Colonic mucosa (tissue), 4 donors: ENCODE results near the gene SPDYE4. TPM values are rescaled to one million over a fixed set of nuclear protein-coding genes. Genes with fewer than 3 reads are reported as not detected.

ENCODE experiments used
- DNase-seq: peaks from one replicate; pipeline ENCODE4 v3.0.0-alpha.2; 2020
- H3K27ac ChIP-seq: fragments of 200-600 bp; one replicate; pipeline ENCODE4 v1.8.0; 2021
- H3K27me3 ChIP-seq: fragments of 200-600 bp; one replicate; pipeline ENCODE4 v1.8.0; 2021
- H3K36me3 ChIP-seq: fragments of 200-600 bp; one replicate; pipeline ENCODE4 v1.8.0; 2021
- H3K4me1 ChIP-seq: fragments of 200-600 bp; one replicate; pipeline ENCODE4 v1.8.0; 2021; ENCODE audit warnings: mild to moderate bottlenecking
- H3K4me3 ChIP-seq: fragments of 200-600 bp; one replicate; pipeline ENCODE4 v1.8.0; 2021
- H3K9ac ChIP-seq, 2 donors: one replicate each; pipeline ENCODE4 v1.7.0; 2013; ENCODE audit warnings: control low read depth in 2 of 2, low read depth in 2 of 2, low read length in 2 of 2
- H3K9me3 ChIP-seq: fragments of 200-600 bp; one replicate; pipeline ENCODE4 v1.8.0; 2021
- intact Hi-C: fragments of 100-400 bp; cut with DNase I; formaldehyde crosslinking; loops from one replicate; pipeline ENCODE4 v1.14.1; 2022
- total RNA-seq, 2 donors: library from RNA; stranded (reverse); fragmentation: NEBNext Ultra II Directional in 1 of 2; extraction: Animal tissue kit (Norgen Biotek cat#: 25700) in 1 of 2; gene quantifications; one replicate each; pipeline ENCODE4 v1.2.1, GENCODE V29; 2021
- TF ChIP-seq, protein P1 (sequence below): fragments of 200-600 bp; IDR thresholded peaks from one replicate; pipeline ENCODE4 v1.8.0; 2022; ENCODE audit warnings: antibody characterized with exemption, mild to moderate bottlenecking
- donor health status: healthy.
- donor health status: DM: no; HTN: no; CAD: no.
- donor health status: DM: no; HTN: no; CAD: no.

SPDYE4 gene
- total RNA-seq, 2 donors from 2014 or later = not detected

DNA sequence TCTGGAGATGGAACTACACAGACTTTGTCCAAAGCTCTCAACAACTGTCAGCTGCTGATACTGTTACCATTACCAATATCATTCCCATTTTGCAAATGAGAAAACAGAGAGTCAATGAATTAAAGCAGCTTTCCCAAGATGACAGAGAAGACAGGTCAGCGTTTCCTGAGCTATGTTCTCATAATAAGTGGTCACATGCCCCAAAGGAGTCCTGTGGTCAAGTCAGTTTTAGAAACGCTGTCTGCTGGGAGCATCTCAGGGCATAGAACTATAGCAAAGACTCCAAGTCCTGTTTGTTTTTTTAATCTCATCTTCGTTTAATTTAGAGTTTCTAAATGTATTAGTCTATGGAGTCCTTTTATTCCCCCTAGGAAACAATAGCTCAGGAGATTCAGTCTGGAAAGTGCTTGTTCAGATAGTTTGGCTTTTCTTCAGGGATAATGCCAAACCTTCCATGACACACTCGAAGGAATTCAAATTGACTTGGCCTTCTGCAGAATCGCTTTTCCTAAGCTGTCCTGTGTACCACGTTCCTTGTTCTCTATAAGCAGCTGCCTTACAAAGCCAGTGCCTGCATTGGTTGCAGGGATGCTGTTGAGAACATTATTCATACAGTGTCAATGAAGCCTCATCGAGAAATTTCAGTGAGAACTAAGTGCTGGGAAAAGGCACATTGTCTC is 25.8 kb downstream of the SPDYE4 start:
- no peak overlapping the region for H3K27ac ChIP-seq
- no peaks in the 10 kb centered on the region for H3K4me1 ChIP-seq
- no peak overlapping the region for H3K9ac ChIP-seq
- no peaks in the 10 kb centered on the region for H3K36me3 ChIP-seq
- no peaks in the 10 kb centered on the region for H3K27me3 ChIP-seq
- DNase-seq = no peak
- intact Hi-C loops = no loop called here
- no peaks in the 10 kb centered on the region for H3K9me3 ChIP-seq
- H3K4me3 ChIP-seq = no peak overlapping the region
- TF ChIP-seq, protein P1, sequence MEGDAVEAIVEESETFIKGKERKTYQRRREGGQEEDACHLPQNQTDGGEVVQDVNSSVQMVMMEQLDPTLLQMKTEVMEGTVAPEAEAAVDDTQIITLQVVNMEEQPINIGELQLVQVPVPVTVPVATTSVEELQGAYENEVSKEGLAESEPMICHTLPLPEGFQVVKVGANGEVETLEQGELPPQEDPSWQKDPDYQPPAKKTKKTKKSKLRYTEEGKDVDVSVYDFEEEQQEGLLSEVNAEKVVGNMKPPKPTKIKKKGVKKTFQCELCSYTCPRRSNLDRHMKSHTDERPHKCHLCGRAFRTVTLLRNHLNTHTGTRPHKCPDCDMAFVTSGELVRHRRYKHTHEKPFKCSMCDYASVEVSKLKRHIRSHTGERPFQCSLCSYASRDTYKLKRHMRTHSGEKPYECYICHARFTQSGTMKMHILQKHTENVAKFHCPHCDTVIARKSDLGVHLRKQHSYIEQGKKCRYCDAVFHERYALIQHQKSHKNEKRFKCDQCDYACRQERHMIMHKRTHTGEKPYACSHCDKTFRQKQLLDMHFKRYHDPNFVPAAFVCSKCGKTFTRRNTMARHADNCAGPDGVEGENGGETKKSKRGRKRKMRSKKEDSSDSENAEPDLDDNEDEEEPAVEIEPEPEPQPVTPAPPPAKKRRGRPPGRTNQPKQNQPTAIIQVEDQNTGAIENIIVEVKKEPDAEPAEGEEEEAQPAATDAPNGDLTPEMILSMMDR = no peak

DNA sequence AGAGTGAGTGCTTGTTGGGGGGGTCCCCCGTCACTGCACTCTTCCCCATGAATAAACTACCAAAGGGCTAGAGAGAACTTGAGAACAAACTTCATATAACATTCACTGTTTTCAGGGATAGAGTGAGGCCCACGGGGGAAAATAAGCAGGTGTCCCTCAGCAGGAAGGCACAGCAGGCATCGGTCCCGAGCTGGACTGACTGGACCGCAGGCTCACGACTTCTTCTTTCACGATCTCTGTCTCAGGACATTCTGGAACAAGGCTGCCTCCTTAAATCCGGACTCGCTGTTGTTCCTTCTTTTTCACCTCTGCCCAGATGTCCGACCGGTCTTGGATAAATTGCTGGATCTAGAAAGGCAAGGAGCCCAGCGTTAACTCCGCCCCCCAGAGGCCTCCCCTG is 28.5 kb downstream of the SPDYE4 start:
- TF ChIP-seq, protein P1 = no peak
- no peak overlapping the region for H3K27ac ChIP-seq
- intact Hi-C loops = no loop called here

DNA sequence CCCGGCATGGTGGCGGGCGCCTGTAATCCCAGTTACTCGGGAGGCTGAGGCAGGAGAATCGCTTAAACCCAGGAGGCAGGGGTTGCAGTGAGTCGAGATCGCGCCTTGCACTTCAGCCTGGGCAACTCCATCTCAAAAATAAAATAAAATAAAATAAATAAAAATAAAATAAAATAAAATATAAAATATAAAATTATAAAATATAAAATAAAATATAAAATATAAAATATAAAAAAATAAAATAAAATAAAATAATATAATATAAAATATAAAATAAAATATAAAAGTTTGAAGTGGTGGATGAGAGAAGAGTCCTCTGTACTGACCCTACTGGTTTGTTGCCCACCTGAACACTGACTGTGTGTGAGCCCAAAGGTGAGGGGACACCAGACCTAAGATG is 28.9 kb downstream of the SPDYE4 start:
- H3K9me3 ChIP-seq = no peaks in the 10 kb centered on the region
- no peaks in the 10 kb centered on the region for H3K4me1 ChIP-seq
- H3K4me3 ChIP-seq = no peak overlapping the region
- no peak overlapping the region for H3K9ac ChIP-seq
- intact Hi-C loops = no loop called here
- TF ChIP-seq, protein P1 = no peak
- H3K36me3 ChIP-seq = no peaks in the 10 kb centered on the region
- DNase-seq = no peak
- H3K27ac ChIP-seq = no peak overlapping the region
- no peaks in the 10 kb centered on the region for H3K27me3 ChIP-seq

More for the DNA sequence above, 28.5 kb downstream of the SPDYE4 start:
- Histone ChIP-seq H3K9me3 (no peaks in the 10 kb centered on the region), H3K4me1 (no peaks in the 10 kb centered on the region), H3K4me3 (no peak overlapping the region), H3K36me3 (no peaks in the 10 kb centered on the region), H3K9ac (no peak overlapping the region), H3K27me3 (no peaks in the 10 kb centered on the region)
- DNase-seq = no peak

DNA sequence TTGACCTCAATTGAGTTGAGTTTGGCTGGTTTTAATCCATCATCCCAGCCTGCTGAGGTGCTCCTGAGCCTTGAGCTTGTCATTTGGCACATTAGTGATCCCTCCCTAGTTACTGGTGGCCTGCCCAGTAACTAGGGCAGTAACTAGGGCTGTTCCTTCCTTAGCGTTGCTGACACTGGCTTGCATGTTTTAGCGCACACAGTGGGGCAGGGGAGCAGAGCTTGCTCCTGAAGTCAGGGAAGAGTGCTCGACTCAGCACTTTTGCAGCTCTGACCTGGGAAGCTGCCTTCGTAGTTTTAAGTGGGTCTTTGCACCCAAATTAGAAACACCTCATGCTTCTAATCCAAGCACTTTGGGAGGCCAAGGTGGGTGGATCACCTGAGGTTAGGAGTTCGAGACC is 29.4 kb downstream of the SPDYE4 start:
- Histone ChIP-seq H3K9me3 (no peaks in the 10 kb centered on the region), H3K4me1 (no peaks in the 10 kb centered on the region), H3K27me3 (no peaks in the 10 kb centered on the region), H3K4me3 (no peak overlapping the region), H3K27ac (no peak overlapping the region), H3K36me3 (no peaks in the 10 kb centered on the region), H3K9ac (no peak overlapping the region)
- TF ChIP-seq, protein P1 = no peak
- intact Hi-C loops = no loop called here
- no peak for DNase-seq

DNA sequence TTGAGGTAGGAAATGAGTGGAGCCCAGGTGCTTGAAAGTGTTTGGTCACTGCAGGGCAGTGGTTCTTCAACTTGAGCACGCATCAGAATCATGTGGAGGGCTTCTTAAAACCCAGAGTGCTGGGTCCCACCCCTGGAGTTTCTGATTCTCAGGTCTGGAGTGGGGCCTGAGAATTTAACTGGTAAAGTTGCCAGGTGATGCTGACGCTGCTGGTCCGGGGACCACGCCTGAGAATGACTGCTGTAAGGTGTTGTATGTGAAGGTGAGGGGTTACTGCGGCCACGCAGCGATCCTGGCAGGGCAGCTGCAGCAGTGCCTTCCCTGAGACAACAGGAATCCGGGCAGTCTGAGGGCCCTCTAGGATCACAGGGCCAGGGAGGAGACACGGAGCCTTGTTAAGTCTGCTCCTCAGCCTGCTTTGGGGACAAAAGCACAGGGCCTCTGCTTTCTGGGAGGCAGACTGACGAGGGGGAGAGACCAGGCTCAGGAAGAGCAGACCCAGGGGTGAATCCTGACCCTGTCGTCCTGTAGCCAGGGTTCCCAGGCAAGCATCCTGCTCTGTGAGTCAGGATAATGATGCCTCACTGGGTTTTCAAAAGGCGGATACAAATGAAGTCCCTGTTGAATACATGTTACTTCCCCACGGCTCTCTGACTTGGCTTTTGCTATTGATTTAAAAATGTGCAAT is 30.0 kb downstream of the SPDYE4 start:
- intact Hi-C loops = no loop called here
- Histone ChIP-seq H3K27ac (no peak overlapping the region), H3K9me3 (no peaks in the 10 kb centered on the region), H3K4me3 (no peak overlapping the region), H3K36me3 (no peaks in the 10 kb centered on the region), H3K27me3 (no peaks in the 10 kb centered on the region), H3K9ac (no peak overlapping the region), H3K4me1 (no peaks in the 10 kb centered on the region)
- TF ChIP-seq, protein P1 = no peak
- no peak for DNase-seq
